OCI-LY1 (cell line): ENCODE results near the gene CCDC13.

Experiments used
- EZH2 ChIP-seq: fragments of 200-600 bp; sonication (generic), shearing (Covaris generic); IDR thresholded peaks from 2 replicates; pipeline ENCODE4 v1.8.0; 2017; ENCODE audit warnings: borderline replicate concordance, mixed run types, mild to moderate bottlenecking, antibody characterized with exemption, low read length, moderate library complexity, mixed read lengths
- TF ChIP-seq, protein P1 (sequence below): fragments of 200-600 bp; sonication (generic), shearing (Covaris generic); IDR thresholded peaks from 2 replicates; pipeline ENCODE4 v1.5.1; 2017; ENCODE audit warnings: mild to moderate bottlenecking, antibody characterized with exemption, low read length, moderate library complexity, mixed read lengths

DNA sequence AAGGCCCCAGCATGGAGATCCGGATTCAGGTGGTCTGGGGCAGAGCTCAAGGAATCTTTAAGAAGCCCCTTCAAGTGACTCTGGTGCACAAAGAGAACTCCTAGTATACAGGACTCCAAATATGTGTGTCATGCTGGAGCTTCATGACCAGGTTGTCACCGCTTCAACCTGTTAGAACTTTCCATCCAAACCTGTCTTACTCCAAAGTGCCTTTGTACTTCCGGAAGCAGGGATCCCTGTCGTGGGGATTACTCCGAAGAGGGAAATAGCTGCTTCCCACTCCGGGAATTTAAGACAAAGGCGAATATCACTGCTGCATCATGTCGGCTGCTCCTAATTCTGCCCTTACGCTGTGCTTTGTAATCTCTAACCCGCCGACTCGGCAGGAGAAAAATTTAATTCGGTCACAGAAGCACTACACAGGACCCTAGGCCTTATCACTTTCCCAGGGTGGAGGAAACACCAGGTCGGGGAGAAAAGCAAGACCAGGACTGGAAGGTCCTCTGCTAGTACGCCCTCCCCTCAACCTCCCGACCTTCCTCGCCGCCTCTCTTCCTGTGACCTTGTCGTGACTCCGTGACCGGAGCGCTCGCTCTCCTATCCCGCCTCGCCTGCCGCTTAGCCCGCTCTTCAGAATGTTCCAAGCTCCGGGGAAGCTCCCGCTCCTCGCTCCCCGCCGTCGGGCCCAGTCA is 30.5 kb upstream of the CCDC13 start:
- TF ChIP-seq, protein P1, sequence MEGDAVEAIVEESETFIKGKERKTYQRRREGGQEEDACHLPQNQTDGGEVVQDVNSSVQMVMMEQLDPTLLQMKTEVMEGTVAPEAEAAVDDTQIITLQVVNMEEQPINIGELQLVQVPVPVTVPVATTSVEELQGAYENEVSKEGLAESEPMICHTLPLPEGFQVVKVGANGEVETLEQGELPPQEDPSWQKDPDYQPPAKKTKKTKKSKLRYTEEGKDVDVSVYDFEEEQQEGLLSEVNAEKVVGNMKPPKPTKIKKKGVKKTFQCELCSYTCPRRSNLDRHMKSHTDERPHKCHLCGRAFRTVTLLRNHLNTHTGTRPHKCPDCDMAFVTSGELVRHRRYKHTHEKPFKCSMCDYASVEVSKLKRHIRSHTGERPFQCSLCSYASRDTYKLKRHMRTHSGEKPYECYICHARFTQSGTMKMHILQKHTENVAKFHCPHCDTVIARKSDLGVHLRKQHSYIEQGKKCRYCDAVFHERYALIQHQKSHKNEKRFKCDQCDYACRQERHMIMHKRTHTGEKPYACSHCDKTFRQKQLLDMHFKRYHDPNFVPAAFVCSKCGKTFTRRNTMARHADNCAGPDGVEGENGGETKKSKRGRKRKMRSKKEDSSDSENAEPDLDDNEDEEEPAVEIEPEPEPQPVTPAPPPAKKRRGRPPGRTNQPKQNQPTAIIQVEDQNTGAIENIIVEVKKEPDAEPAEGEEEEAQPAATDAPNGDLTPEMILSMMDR, result no peak
- TF ChIP-seq EZH2, result no peak
